Measurements from ENCODE around the gene GRIA4. TPM values are rescaled to one million over a fixed set of nuclear protein-coding genes. Genes with fewer than 3 reads are reported as not detected.

Gene GRIA4
- total RNA-seq, 1 donor from 2014 or later = 3.7 TPM

- H3K4me1 Mint-ChIP-seq = peaks cover 14% of the 10 kb centered on the region
Observed at GRCh38 chr11:105910095-105910715, 300.3 kb downstream of the GRIA4 start.

GRCh38 chr11:105911454-105911853 is 301.6 kb downstream of the GRIA4 start:
- H4K20me1 ChIP-seq (ENCODE audit: low read depth) = no peaks in the 10 kb centered on the region

More at GRCh38 chr11:105910095-105910715, 300.3 kb downstream of the GRIA4 start:
- H3K27ac ChIP-seq = no peak overlapping the region
- no peaks in the 10 kb centered on the region for H3K36me3 ChIP-seq
- no peak overlapping the region for H3K4me3 ChIP-seq
- H4K20me1 ChIP-seq (ENCODE audit: low read depth) = no peaks in the 10 kb centered on the region
- no peak overlapping the region for H3K4me3 Mint-ChIP-seq
- H3K9me3 Mint-ChIP-seq = no peaks in the 10 kb centered on the region
- H3K4me2 ChIP-seq = no peak overlapping the region
- H3K27me3 Mint-ChIP-seq (ENCODE audit: insufficient read depth, low read depth) = peaks cover 4% of the 10 kb centered on the region
- no peaks in the 10 kb centered on the region for H3F3A ChIP-seq (ENCODE audit: low read depth)
- DNase-seq (ENCODE audit: low spot score) = no peak
- no peaks in the 10 kb centered on the region for H3K36me3 Mint-ChIP-seq
- no peak overlapping the region for H3K27ac Mint-ChIP-seq
- H3K4me1 ChIP-seq = peaks cover 27% of the 10 kb centered on the region
- no peaks in the 10 kb centered on the region for H3K27me3 ChIP-seq
- no peak overlapping the region for H3K9ac ChIP-seq
- no peaks in the 10 kb centered on the region for H3K79me2 ChIP-seq (ENCODE audit: low read depth)
- no peaks in the 10 kb centered on the region for H3K9me3 ChIP-seq (ENCODE audit: low read depth)
- TF ChIP-seq EZH2phosphoT487 (IDR thresholded peaks at IDR 0.05) = no peak
- TF ChIP-seq CTCF (IDR thresholded peaks at IDR 0.05) = no peak
- no peak for TF ChIP-seq EZH2 (IDR thresholded peaks at IDR 0.05)
- no peak overlapping the region for H2AFZ ChIP-seq (replicated peaks)

GRCh38 chr11:105912666-105913065 is 302.8 kb downstream of the GRIA4 start:
- no peak overlapping the region for H3K27ac Mint-ChIP-seq
- Histone ChIP-seq H3K79me2 (ENCODE audit: low read depth) (no peaks in the 10 kb centered on the region), H3K4me3 (no peak overlapping the region), H3K27me3 (no peaks in the 10 kb centered on the region), H3K27ac (no peak overlapping the region), H2AFZ (replicated peaks) (no peak overlapping the region), H3K36me3 (no peaks in the 10 kb centered on the region), H3F3A (ENCODE audit: low read depth) (no peaks in the 10 kb centered on the region), H4K20me1 (ENCODE audit: low read depth) (no peaks in the 10 kb centered on the region), H3K4me1 (peaks cover 18% of the 10 kb centered on the region), H3K4me2 (no peak overlapping the region), H3K9me3 (ENCODE audit: low read depth) (no peaks in the 10 kb centered on the region), H3K9ac (no peak overlapping the region)
- no peak for TF ChIP-seq EZH2 (IDR thresholded peaks at IDR 0.05)
- no peak for TF ChIP-seq EZH2phosphoT487 (IDR thresholded peaks at IDR 0.05)
- TF ChIP-seq CTCF (IDR thresholded peaks at IDR 0.05) = no peak
- peaks cover 18% of the 10 kb centered on the region for H3K4me1 Mint-ChIP-seq
- DNase-seq (ENCODE audit: low spot score) = no peak
- no peak overlapping the region for H3K4me3 Mint-ChIP-seq
- H3K27me3 Mint-ChIP-seq (ENCODE audit: insufficient read depth, low read depth) = peaks cover 2% of the 10 kb centered on the region
- no peaks in the 10 kb centered on the region for H3K36me3 Mint-ChIP-seq
- H3K9me3 Mint-ChIP-seq = no peaks in the 10 kb centered on the region

More at GRCh38 chr11:105911454-105911853, 301.6 kb downstream of the GRIA4 start:
- H3K9me3 Mint-ChIP-seq = no peaks in the 10 kb centered on the region
- peaks cover 17% of the 10 kb centered on the region for H3K4me1 Mint-ChIP-seq
- H3K27ac ChIP-seq = no peak overlapping the region
- no peaks in the 10 kb centered on the region for H3K79me2 ChIP-seq (ENCODE audit: low read depth)
- H2AFZ ChIP-seq (replicated peaks) = no peak overlapping the region
- TF ChIP-seq EZH2 (IDR thresholded peaks at IDR 0.05) (no peak), CTCF (IDR thresholded peaks at IDR 0.05) (no peak), EZH2phosphoT487 (IDR thresholded peaks at IDR 0.05) (no peak)
- no peaks in the 10 kb centered on the region for H3K27me3 ChIP-seq
- H3K4me1 ChIP-seq = peaks cover 28% of the 10 kb centered on the region
- H3K4me3 ChIP-seq = no peak overlapping the region
- no peak for DNase-seq (ENCODE audit: low spot score)
- H3K4me3 Mint-ChIP-seq = no peak overlapping the region
- no peaks in the 10 kb centered on the region for H3K36me3 ChIP-seq
- H3K27me3 Mint-ChIP-seq (ENCODE audit: insufficient read depth, low read depth) = peaks cover 2% of the 10 kb centered on the region
- H3F3A ChIP-seq (ENCODE audit: low read depth) = no peaks in the 10 kb centered on the region
- H3K27ac Mint-ChIP-seq = no peak overlapping the region
- no peaks in the 10 kb centered on the region for H3K9me3 ChIP-seq (ENCODE audit: low read depth)
- no peak overlapping the region for H3K9ac ChIP-seq
- no peaks in the 10 kb centered on the region for H3K36me3 Mint-ChIP-seq
- H3K4me2 ChIP-seq = no peak overlapping the region

Data from neural progenitor cell (in vitro differentiated cells).